ENCODE results near the gene RABGEF1. TPM values are rescaled to one million over a fixed set of nuclear protein-coding genes. Genes with fewer than 3 reads are reported as not detected.

The RABGEF1 gene
- total and polyA plus RNA-seq, 9 of the 15 experiments (the other 6 are each of a cell fraction or from before 2014, with no cell fraction given): 7.0 to 29.3 (median 20.5) TPM

DNA sequence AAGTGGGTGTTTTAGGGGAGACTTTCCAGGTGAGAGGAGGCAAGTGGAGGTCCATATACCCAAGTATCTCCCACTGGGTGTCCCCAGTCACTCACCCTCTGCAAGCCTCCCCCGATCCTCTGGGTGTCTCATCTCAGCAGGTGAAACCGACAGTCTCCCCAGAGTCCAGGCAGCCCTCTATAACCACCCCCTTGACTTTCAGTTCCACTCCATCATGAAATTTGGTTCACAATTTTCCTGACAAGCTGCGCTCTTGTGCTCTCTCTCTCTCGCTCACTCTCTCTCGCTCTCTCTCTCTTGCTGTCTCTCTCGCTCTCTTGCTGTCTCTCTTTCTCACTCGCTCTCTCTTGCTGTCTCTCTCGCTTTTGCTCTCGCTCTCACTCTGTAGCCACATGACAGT is 8.1 kb upstream of the RABGEF1 start:
- no peaks in the 10 kb centered on the region for H3K79me2 ChIP-seq (ENCODE audit: control insufficient read depth, insufficient read depth, low read length)
- H4K20me1 ChIP-seq (replicated peaks; ENCODE audit: control insufficient read depth, insufficient read depth, low read length): no peaks in the 10 kb centered on the region; the same call in 1 of the 2 replicates
- ChIA-PET CTCF (ENCODE audit: low intra/inter-chr PET ratio) (no interaction called here), POLR2A (interaction anchor here (0.6 to 1.5 kb wide), 4 partner anchors 8 to 57 kb away, joined by 3 to 9 read pairs (median 4); partner anchors contain the start of gene RABGEF1)
- H3K36me3 ChIP-seq (ENCODE audit: control insufficient read depth, insufficient read depth, low read length): peaks cover 2% of the 10 kb centered on the region; the same call in 1 of the 3 replicates
- H3K27ac ChIP-seq (ENCODE audit: extremely low read depth, low read depth, low read length): no peak overlapping the region
- no TSS peak for BruUV-seq (replicated peaks)
- WGBS (ENCODE audit: insufficient coverage, low coverage, missing lambda C conversion rate): 40% methylated on average over 9 of the region's 9 CpGs
- DNase-seq (ENCODE audit: extremely low read depth in 1 of 4, low spot score in 3 of 4): no peak
- peaks cover 5% of the 10 kb centered on the region; the same call in 1 of the 2 replicates for H3K9me3 ChIP-seq (replicated peaks; ENCODE audit: control insufficient read depth, insufficient read depth, low read depth, low read length)
- H3K4me1 ChIP-seq (replicated peaks in 1 of 2; ENCODE audit: control insufficient read depth in 2 of 2, insufficient read depth in 2 of 2, low read length in 2 of 2): peaks cover 0 to 7% of the 10 kb centered on the region in 2 experiments; a peak in 1 of 5 replicates
- H3K9me1 ChIP-seq (ENCODE audit: control insufficient read depth, insufficient read depth, low read length): no peaks in the 10 kb centered on the region
- no peak for FAIRE-seq
- H3K4me3 ChIP-seq: no peak overlapping the region
- ATAC-seq: peak; percentile 62
- no peak overlapping the region for H3K4me2 ChIP-seq (ENCODE audit: insufficient read depth, low read length)
- no peak overlapping the region for H2AFZ ChIP-seq (ENCODE audit: low read depth, low read length)
- no peaks in the 10 kb centered on the region for H3K27me3 ChIP-seq (ENCODE audit: control insufficient read depth in 2 of 2, insufficient read depth in 2 of 2, low read length in 2 of 2)
- TF ChIP-seq, protein P1, sequence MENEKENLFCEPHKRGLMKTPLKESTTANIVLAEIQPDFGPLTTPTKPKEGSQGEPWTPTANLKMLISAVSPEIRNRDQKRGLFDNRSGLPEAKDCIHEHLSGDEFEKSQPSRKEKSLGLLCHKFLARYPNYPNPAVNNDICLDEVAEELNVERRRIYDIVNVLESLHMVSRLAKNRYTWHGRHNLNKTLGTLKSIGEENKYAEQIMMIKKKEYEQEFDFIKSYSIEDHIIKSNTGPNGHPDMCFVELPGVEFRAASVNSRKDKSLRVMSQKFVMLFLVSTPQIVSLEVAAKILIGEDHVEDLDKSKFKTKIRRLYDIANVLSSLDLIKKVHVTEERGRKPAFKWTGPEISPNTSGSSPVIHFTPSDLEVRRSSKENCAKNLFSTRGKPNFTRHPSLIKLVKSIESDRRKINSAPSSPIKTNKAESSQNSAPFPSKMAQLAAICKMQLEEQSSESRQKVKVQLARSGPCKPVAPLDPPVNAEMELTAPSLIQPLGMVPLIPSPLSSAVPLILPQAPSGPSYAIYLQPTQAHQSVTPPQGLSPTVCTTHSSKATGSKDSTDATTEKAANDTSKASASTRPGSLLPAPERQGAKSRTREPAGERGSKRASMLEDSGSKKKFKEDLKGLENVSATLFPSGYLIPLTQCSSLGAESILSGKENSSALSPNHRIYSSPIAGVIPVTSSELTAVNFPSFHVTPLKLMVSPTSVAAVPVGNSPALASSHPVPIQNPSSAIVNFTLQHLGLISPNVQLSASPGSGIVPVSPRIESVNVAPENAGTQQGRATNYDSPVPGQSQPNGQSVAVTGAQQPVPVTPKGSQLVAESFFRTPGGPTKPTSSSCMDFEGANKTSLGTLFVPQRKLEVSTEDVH (IDR thresholded peaks at IDR 0.05; ENCODE audit: low read depth, partially characterized antibody): no peak
- TF ChIP-seq, protein P2, sequence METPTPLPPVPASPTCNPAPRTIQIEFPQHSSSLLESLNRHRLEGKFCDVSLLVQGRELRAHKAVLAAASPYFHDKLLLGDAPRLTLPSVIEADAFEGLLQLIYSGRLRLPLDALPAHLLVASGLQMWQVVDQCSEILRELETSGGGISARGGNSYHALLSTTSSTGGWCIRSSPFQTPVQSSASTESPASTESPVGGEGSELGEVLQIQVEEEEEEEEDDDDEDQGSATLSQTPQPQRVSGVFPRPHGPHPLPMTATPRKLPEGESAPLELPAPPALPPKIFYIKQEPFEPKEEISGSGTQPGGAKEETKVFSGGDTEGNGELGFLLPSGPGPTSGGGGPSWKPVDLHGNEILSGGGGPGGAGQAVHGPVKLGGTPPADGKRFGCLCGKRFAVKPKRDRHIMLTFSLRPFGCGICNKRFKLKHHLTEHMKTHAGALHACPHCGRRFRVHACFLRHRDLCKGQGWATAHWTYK (CRISPR knock-in tag; IDR thresholded peaks at IDR 0.05): no peak
- in situ Hi-C loops (cut with MboI) (no loop called here), intact Hi-C loops (cut with micrococcal nuclease) (no loop called here)
- H3K9ac ChIP-seq (ENCODE audit: insufficient read depth in 1 of 2, low read depth in 2 of 2, low read length in 2 of 2): peak overlapping the region in 1 of 2 experiments; percentile 73; a peak in 2 of 4 replicates
